SH-SY5Y (cell line): ENCODE results near the gene KLHL29.

Source experiments
- GATA2 ChIP-seq: IDR thresholded peaks from 2 replicates; pipeline ENCODE4 v1.6.1; 2011; ENCODE audit warnings: mild to moderate bottlenecking, low read depth, low read length
- GATA3 ChIP-seq: IDR thresholded peaks from 2 replicates; pipeline ENCODE4 v1.6.1; 2011; ENCODE audit warnings: low read depth, mild to moderate bottlenecking, low read length, moderate library complexity

GRCh38 chr2:23536326-23536725, 151.3 kb downstream of the KLHL29 start:
- no peak for TF ChIP-seq GATA2
- no peak for TF ChIP-seq GATA3
